HG03139 (cell line): ENCODE results near the gene KRTAP19-3.
"Not testable (repeated sequence)": the region's sequence is repeated elsewhere in the genome, so short reads cannot be mapped to it uniquely, and the experiment has no call there.

ENCODE experiments used
- ATAC-seq: cut with Tn5 transposase; IDR thresholded peaks from one replicate; pipeline ENCODE4 v1.9.1; 2021; ENCODE audit not compliant: unreplicated experiment

KRTAP19-3 gene

GRCh38 chr21:30491963-30492428 is at the start of gene KRTAP19-3:
TSS of gene KRTAP19-3 (minus strand) at chr21:30492013. CDS start at chr21:30491957, 56 bp downstream.
- no peak for ATAC-seq

DNA sequence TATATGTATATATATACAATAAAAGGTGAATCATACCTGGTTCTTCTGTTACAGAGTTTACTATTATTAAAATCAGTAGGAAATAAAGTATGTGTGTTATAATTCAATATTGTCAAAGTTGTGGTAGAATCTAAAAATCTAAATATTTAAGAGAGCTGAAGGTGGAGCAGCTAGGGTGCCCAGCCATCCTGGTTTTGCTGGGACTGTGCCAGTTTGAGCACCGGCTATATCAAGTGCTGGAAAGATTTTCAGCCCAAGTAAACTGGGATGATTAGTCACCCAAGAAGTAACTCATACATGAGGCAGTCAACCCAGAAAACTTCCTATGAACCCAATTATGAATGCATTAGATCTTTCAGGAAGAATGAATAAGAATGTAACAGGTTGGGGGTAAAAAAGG is 27.1 kb upstream of the KRTAP19-3 start:
- ATAC-seq, result no peak

DNA sequence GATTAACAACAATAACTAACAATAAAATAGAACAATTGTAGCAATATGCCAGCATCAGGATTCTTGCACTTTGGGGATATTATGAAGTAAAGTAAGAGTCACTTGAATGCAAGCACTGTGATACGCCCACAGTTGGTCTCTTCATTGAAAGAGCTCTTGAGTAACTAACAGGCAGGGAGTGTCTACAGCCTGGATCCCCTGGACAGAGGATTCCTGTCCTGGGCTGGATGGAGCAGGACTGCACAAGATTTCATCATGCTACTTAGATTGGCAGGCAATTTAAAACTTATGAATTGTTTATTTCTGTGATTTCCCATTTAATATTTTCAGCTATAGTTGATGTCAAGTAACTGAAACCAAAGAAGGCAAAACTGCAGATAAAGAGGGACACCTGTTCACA is 23.9 kb upstream of the KRTAP19-3 start:
- ATAC-seq, result no peak

DNA sequence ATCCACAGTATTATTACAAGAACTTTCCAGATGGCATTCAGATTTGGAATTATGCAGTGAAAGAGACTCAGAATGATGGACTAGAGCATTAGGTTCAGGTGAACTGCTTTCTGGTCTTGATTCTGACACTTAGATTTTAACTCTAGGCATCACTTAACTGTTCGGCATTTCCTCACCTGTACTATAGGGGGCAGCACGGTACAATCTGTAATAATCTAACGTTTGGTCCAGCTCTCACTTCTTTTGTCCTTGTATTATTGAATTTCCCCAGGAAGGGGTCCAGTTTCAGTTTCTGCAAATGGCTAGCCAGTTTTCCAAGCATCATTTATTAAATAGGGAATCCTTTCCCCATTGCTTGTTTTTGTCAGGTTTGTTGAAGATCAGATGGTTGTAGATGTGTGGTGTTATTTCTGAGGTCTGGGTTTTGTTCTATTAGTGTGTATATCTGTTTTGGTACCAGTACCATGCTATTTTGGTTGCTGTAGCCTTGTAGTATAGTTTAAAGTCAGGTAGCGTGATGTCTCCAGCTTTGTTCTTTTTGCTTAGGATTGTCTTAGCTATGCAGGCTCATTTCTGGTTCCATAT is 13.9 kb upstream of the KRTAP19-3 start:
- not testable (repeated sequence) for ATAC-seq

DNA sequence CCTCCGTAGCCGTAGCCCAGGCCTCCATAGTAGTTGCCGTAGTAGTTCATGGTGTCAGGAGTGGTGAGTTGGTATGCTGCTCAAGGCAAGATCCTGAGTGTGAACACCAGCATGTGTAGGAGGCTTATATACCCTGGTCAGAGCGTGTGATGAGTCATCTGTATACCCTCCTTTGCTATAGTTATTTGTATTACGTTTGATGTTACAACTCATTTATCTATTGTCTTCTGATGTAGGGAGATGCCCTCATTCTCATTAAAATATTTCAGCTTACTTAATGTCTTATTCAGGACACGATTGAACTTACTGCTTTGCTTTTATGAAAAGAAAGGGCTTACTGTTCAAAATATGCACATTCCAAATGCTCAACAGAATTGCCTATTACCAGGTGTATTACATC is 10.2 kb upstream of the KRTAP19-3 start, which contains the start of gene KRTAP19-5:
Gene KRTAP19-5, minus strand, starts transcription at position 101 of the 400 bp plus-strand sequence. Its CDS starts 51 bp downstream, at position 50.
- ATAC-seq, result no peak

GRCh38 chr21:30497065-30497464 is 5.3 kb upstream of the KRTAP19-3 start, which contains the start of gene KRTAP19-4:
TSS of gene KRTAP19-4 (minus strand) at chr21:30497165. CDS start at chr21:30497110, 55 bp downstream.
- ATAC-seq, result no peak

- ATAC-seq, result no peak
Observed at GRCh38 chr21:30487336-30487735, 4.5 kb downstream of the KRTAP19-3 start, which contains the start of gene KRTAP19-2. TSS of gene KRTAP19-2 (minus strand) at chr21:30487436. CDS start at chr21:30487348, 88 bp downstream.

DNA sequence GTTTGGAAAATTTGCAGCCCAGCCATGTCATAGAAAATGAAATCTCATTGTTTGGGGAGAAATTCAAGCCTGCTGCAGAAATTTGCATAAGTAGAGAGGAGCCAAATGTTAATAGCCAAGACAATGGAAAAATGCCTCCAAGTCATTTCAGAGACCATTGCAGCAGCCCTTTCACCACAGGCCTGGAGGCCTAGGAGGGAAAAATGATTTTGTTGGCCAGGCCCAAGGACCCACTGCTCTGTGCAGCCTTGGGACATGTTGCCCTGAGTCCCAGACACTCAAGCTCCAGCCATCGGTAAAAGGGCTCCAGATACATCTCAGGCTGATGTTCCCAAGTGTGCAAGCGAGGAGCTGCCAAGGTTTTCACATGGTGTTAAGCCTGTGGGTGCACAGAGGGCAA is 5.6 kb downstream of the KRTAP19-3 start:
- ATAC-seq, result no peak

DNA sequence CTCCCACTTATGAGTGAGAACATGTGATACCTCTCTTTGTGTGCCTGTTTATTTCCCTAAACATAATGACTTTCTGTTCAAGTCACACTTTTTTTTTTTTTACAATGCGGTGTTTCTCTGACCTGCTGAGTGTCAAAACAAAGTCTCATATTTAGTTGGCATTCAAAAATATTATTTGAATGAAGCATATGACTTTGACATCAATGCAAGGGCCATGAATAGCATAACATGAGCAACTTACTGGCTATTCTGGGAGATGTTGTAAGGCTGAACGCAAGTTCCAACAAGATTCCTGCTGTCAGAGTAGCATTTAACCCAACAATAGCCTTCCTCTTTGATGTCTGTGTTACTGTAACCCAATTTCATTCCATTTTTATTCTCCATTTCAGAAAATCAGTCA is 9.7 kb downstream of the KRTAP19-3 start:
- no peak for ATAC-seq

DNA sequence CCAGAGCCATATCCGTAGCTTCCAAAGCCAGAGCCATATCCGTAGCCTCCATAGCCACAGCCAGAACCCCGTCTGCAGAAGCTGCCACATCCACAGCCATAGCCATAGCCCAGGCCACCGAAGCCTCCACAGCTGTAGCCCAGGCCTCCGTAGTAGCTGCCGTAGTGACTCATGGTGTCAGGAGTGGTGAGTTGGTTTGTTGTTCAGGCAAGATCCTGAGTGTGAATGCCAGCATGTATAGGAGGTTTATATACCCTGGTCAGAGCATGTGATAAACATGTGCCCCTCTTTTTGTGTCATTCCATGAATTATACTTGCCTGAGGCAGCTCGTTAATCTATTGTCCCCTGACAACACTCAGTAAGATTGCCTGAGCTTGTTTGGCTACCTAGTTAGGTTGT is 11.7 kb downstream of the KRTAP19-3 start, which contains the start of gene KRTAP19-1:
Gene KRTAP19-1, minus strand, starts transcription at position 223 of the 400 bp plus-strand sequence. Its CDS starts 50 bp downstream, at position 173.
- ATAC-seq, result no peak

GRCh38 chr21:30479259-30479658 is 12.6 kb downstream of the KRTAP19-3 start:
- no peak for ATAC-seq

GRCh38 chr21:30478004-30478403 is 13.8 kb downstream of the KRTAP19-3 start:
- no peak for ATAC-seq

GRCh38 chr21:30468900-30469714 is 22.7 kb downstream of the KRTAP19-3 start:
- ATAC-seq, result no peak

GRCh38 chr21:30463713-30464112 is 28.1 kb downstream of the KRTAP19-3 start:
- no peak for ATAC-seq

DNA sequence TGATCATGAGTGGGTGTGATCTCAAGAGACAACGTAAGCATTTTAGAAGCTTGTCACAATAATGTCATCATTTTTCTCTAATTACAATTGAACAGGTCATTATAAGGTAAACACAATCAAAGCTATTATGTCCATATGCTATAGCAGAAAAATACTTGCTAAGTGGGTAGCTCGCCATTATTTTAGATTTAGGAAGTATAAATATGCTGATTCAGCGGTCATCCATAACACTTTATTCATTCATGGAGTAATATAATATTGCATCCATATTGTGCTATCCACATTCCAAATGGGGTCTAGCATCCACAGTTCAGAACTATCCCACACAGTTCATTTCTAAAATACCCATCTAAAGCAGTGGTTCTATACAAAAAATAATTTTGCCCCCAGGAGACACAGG is 43.3 kb downstream of the KRTAP19-3 start:
- ATAC-seq, result no peak

DNA sequence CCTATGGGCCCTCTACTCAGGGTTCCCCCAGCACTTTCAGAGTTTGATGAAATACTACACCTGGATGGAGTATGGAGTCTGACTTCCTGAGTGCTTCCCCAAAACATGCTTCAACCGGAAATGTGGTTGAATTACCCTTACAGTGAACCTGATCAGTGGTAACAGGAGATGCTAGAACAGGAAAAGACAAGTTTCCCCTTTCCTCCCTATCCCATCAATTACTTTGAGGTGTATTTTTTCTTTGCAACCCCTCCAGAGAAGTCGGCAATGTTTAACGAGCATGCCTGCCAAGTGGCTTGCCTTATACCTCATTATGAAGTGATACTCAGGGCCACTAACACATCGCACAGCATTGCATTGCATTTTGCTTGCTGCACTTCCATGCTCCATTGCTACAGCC is 44.8 kb downstream of the KRTAP19-3 start:
- ATAC-seq, result no peak

DNA sequence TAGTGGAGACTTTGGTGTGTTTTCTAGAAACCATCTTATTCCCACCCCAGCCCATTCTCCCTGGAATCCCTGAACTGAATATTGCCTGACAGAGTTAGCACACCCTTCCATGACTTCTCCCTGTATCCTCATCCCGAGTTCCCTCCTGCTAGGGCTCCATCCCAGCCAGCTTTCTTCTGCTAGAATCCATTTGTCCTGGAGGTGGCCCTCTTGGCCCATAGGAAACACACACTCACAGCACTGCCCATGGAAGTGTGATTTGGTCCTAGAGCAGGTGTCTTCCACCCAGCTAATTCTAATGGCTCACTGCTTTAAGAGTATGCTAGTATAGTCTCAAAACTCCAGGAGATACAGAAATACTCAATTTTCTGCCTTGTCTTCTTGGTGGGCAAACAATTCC is 47.6 kb downstream of the KRTAP19-3 start:
- ATAC-seq, result no peak

DNA sequence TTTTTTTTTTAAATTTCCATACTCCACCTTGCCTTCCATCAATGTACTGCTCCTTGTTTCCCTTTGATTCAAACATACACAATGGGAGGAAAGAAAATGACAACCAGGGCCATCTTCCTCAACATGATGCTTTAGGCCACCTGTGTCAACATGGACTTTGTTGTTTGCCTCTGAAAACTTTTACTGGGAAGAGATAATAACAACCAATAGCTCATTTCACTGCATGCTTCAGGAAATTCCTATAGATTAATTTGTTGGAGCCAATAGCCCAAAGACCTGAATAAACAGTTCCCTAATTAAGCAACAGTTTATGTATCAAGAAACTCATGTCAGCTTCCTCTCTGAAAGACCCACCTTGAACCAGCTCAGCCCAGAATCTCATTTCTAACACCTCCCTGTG is 48.6 kb downstream of the KRTAP19-3 start:
- ATAC-seq, result no peak
